K562 (cell line): ENCODE data around the gene DISC1. TPM values are rescaled to one million over a fixed set of nuclear protein-coding genes. Genes with fewer than 3 reads are reported as not detected.

ENCODE experiments used
- ATAC-seq: fragments of 200-7000 bp; cut with Tn5 transposase; 3 replicates; pipeline ENCODE4 v1.9.1; 2020; ENCODE audit warnings: moderate library complexity
- BruUV-seq: library from RNA; stranded (reverse); fragments of 400-500 nt; replicated peaks from 2 replicates; lab custom pipeline; 2021; lab: Mats Ljungman, UMichigan
- CTCF ChIA-PET: fragments of 300-600 bp; formaldehyde crosslinking; extraction: SDS; loops from one replicate; lab custom pipeline; 2021; ENCODE audit warnings: low intra/inter-chr PET ratio; lab: Yijun Ruan, JAX
- POLR2A ChIA-PET: fragments of 300-600, 350-650 bp; sonication (Branson Sonifier 250); formaldehyde crosslinking; extraction: SDS; loops from one replicate; lab custom pipeline; 2021; ENCODE audit warnings: antibody characterized with exemption, inconsistent platforms; lab: Yijun Ruan, JAX
- DNase-seq, 4 experiments: peaks; one replicate each; pipeline versions ENCODE4 v3.0.0 to v3.0.0-alpha.2; 2011 to 2018; ENCODE audit warnings: low spot score in 3 of 4, mixed read lengths in 3 of 4; ENCODE audit errors: extremely low read depth in 1 of 4
- FAIRE-seq: peaks from 2 replicates; lab custom pipeline; 2011; peaks lifted over from hg19 to GRCh38; lab: Jason Lieb, UNC
- H2AFZ ChIP-seq: 2 replicates; pipeline ENCODE4 v1.6.0; 2011; ENCODE audit warnings: low read depth, low read length, control low read depth, inconsistent platforms
- H3K27ac ChIP-seq: fragments of 200-600 bp; 3 replicates; pipeline ENCODE4 v1.8.0; 2011; ENCODE audit warnings: low read depth, mild to moderate bottlenecking, control low read depth, inconsistent platforms, low read length, moderate library complexity, mixed read lengths; ENCODE audit errors: extremely low read depth
- H3K27me3 ChIP-seq, 2 experiments: fragments of 300-600 bp in 1 of 2; 2 replicates in 1 of 2; 3 replicates in 1 of 2; pipeline versions ENCODE4 v1.6.0 to v1.8.0; 2011; ENCODE audit warnings: inconsistent platforms in 2 of 2, low read length in 2 of 2, mild to moderate bottlenecking in 1 of 2, mixed read lengths in 1 of 2, moderate library complexity in 1 of 2; ENCODE audit not compliant: control insufficient read depth in 2 of 2, insufficient read depth in 2 of 2
- H3K36me3 ChIP-seq: fragments of 300-600 bp; 3 replicates; pipeline ENCODE4 v1.8.0; 2011; ENCODE audit warnings: mild to moderate bottlenecking, low read length, inconsistent platforms; ENCODE audit not compliant: control insufficient read depth, insufficient read depth
- H3K4me1 ChIP-seq, 2 experiments: fragments of 200-600 bp in 1 of 2; replicated peaks in 1 of 2; 2 replicates in 1 of 2; 3 replicates in 1 of 2; pipeline versions ENCODE4 v1.5.1 to v1.8.0; 2011; ENCODE audit warnings: inconsistent platforms in 2 of 2, low read length in 2 of 2, mild to moderate bottlenecking in 1 of 2, mixed read lengths in 1 of 2, moderate library complexity in 1 of 2; ENCODE audit not compliant: control insufficient read depth in 2 of 2, insufficient read depth in 2 of 2
- H3K4me2 ChIP-seq: 2 replicates; pipeline ENCODE4 v1.6.1; 2011; ENCODE audit warnings: low read length, control low read depth, inconsistent platforms, mixed read lengths; ENCODE audit not compliant: insufficient read depth
- H3K4me3 ChIP-seq: fragments of 200-600 bp; sonication (generic), shearing (Covaris generic); 2 replicates; pipeline ENCODE4 v1.5.1; 2016; ENCODE audit warnings: control low read depth, inconsistent platforms
- H3K79me2 ChIP-seq: fragments of 200-600 bp; 3 replicates; pipeline ENCODE4 v1.8.0; 2011; ENCODE audit warnings: low read length, inconsistent platforms; ENCODE audit not compliant: control insufficient read depth, insufficient read depth
- H3K9ac ChIP-seq, 2 experiments: 2 replicates each; pipeline versions ENCODE4 v1.6.0 to v1.6.1; 2011; ENCODE audit warnings: low read depth in 2 of 2, low read length in 2 of 2, control low read depth in 1 of 2, inconsistent platforms in 1 of 2, mild to moderate bottlenecking in 1 of 2, mixed read lengths in 1 of 2; ENCODE audit not compliant: insufficient read depth in 1 of 2
- H3K9me1 ChIP-seq: one replicate; pipeline ENCODE4 v1.6.0; 2011; ENCODE audit warnings: inconsistent platforms, mild to moderate bottlenecking, low read length, moderate library complexity; ENCODE audit not compliant: control insufficient read depth, insufficient read depth
- H3K9me3 ChIP-seq: replicated peaks from 2 replicates; pipeline ENCODE4 v1.5.1; 2011; ENCODE audit warnings: low read depth, low read length, inconsistent platforms; ENCODE audit not compliant: control insufficient read depth, insufficient read depth
- H4K20me1 ChIP-seq: replicated peaks from 2 replicates; pipeline ENCODE4 v1.6.1; 2011; ENCODE audit warnings: low read length, inconsistent platforms, mixed read lengths; ENCODE audit not compliant: control insufficient read depth, insufficient read depth
- BRF2 ChIP-seq: IDR thresholded peaks from 3 replicates; pipeline ENCODE4 v1.6.1; 2011; ENCODE audit warnings: borderline replicate concordance, mild to moderate bottlenecking; ENCODE audit not compliant: insufficient read length, insufficient read depth
- CBFA2T2 ChIP-seq: fragments of 450-650 bp; conservative IDR thresholded peaks from 2 replicates; pipeline ENCODE4 v1.6.1; 2017; ENCODE audit warnings: mild to moderate bottlenecking
- CC2D1A ChIP-seq: fragments of 450-650 bp; IDR thresholded peaks from 2 replicates; pipeline ENCODE4 v1.6.1; 2017; ENCODE audit warnings: mild to moderate bottlenecking
- CEBPZ ChIP-seq: fragments of 150-350 bp; IDR thresholded peaks from 2 replicates; pipeline ENCODE4 v1.6.1; 2014; ENCODE audit warnings: low read depth, mild to moderate bottlenecking, low read length, borderline replicate concordance
- CXXC5 ChIP-seq: fragments of 250-450 bp; sonication (Bioruptor Pico); IDR thresholded peaks from 2 replicates; pipeline ENCODE4 v1.8.0; 2022; ENCODE audit warnings: inconsistent platforms, mild to moderate bottlenecking, moderate library complexity
- KLF10 ChIP-seq: fragments of 250-450 bp; sonication (Bioruptor Pico); IDR thresholded peaks from 2 replicates; pipeline ENCODE4 v1.6.1; 2021; ENCODE audit warnings: matching md5 sums
- RBM15 ChIP-seq: fragments of 200-400 bp; formaldehyde crosslinking; IDR thresholded peaks from 2 replicates; pipeline ENCODE4 v1.6.1; 2018; ENCODE audit warnings: mild to moderate bottlenecking, low read length, moderate library complexity; ENCODE audit not compliant: insufficient read depth
- SIRT6 ChIP-seq: IDR thresholded peaks from one replicate; pipeline ENCODE4 v1.6.1; 2012; ENCODE audit warnings: low read depth, mild to moderate bottlenecking, control low read depth, inconsistent platforms, low read length, moderate library complexity
- TAF1 ChIP-seq: IDR thresholded peaks from 2 replicates; pipeline ENCODE4 v1.6.1; 2011; ENCODE audit warnings: mild to moderate bottlenecking, low read length, moderate library complexity; ENCODE audit not compliant: insufficient read depth, control insufficient read depth, severe bottlenecking; ENCODE audit errors: extremely low read depth
- TBL1XR1 ChIP-seq, 2 experiments: IDR thresholded peaks; 2 replicates each; pipeline ENCODE4 v1.6.1; 2012; ENCODE audit warnings: improper control_type of control experiment in 2 of 2, low read length in 2 of 2, mild to moderate bottlenecking in 1 of 2
- THRA ChIP-seq: fragments of 450-650 bp; IDR thresholded peaks from 2 replicates; pipeline ENCODE4 v1.6.1; 2017; ENCODE audit warnings: mild to moderate bottlenecking, moderate library complexity
- ZBTB7A ChIP-seq: IDR thresholded peaks from 2 replicates; pipeline ENCODE4 v1.6.1; 2011; ENCODE audit warnings: low read depth, mild to moderate bottlenecking, low read length, moderate library complexity, borderline replicate concordance; ENCODE audit not compliant: control insufficient read depth
- ZNF217 ChIP-seq: sonication (generic); formaldehyde crosslinking; IDR thresholded peaks from 2 replicates; pipeline ENCODE4 v1.8.0; 2022; ENCODE audit warnings: mild to moderate bottlenecking, missing genetic modification reagents
- ZNF280A ChIP-seq: fragments of 450-650 bp; IDR thresholded peaks from 2 replicates; pipeline ENCODE4 v1.6.1; 2018; ENCODE audit warnings: mild to moderate bottlenecking, low read depth; ENCODE audit not compliant: partially characterized antibody
- WGBS: fragments of 100-300 bp; shearing (Covaris generic); methylation state at CpG from one replicate; pipeline ENCODE4 v1.1.6; 2016; ENCODE audit warnings: low coverage, mixed read lengths; ENCODE audit not compliant: insufficient coverage; ENCODE audit errors: missing lambda C conversion rate; 5-methylcytosine and 5-hydroxymethylcytosine counted together
- in situ Hi-C: fragments of 300-500 bp; cut with MboI; formaldehyde crosslinking; loops from 4 replicates; pipeline ENCODE4 v1.15.0; 2018; ENCODE audit warnings: inconsistent platforms, mixed read lengths
- intact Hi-C: fragments of 100-400 bp; cut with micrococcal nuclease; formaldehyde crosslinking; loops from 2 replicates; pipeline ENCODE4 v1.14.2; 2022
- polyA plus RNA-seq, 8 experiments: library from polyadenylated mRNA; depleted of rRNA in 4 of 8; stranded (reverse) in 5 of 8; unstranded in 3 of 8; fragments of >200 nt; fragmentation: Nextera tagmentation in 2 of 8; fragmentation: Illumina TruSeq in 1 of 8; extraction: Ambion mirVana in 2 of 8; extraction: Trizol in 1 of 8; gene quantifications; 2 replicates each; pipeline versions ENCODE4 v1.2.1 to v1.2.3, GENCODE V29; 2011 to 2014; ENCODE audit warnings: inconsistent platforms in 1 of 8, missing spikeins in 1 of 8
- total RNA-seq, 7 experiments: library from RNA; depleted of rRNA in 6 of 7; stranded (reverse); fragments of >200 nt in 6 of 7; fragmentation: Illumina TruSeq in 2 of 7; extraction: Trizol in 2 of 7; gene quantifications; 2 replicates each; pipeline versions ENCODE4 v1.2.1 to v1.2.3, GENCODE V29; 2011 to 2021; ENCODE audit warnings: low replicate concordance in 1 of 7

Gene DISC1
- total and polyA plus RNA-seq, 9 of the 15 experiments (the other 6 are each of a cell fraction or from before 2014, with no cell fraction given): 0.01 to 0.11 (median 0.08) TPM; not detected in 1

DNA sequence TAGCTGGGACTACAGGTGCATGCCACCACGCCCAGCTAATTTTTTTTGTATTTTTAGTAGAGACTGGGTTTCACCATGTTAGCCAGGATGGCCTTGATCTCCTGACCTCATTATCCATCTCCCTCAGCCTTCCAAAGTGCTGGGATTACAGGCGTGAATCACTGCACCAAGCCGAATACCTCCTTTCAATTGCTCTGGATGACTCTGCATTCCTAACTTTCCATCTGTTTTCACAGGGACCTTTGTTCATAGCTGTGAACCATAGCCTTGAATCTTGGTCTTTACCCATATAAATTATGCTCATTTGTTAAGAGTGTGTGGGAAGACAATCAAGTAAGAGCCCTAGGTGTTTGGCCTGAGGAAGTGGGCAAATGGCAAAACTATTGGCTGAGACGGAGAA is 422.7 kb downstream of the DISC1 start:
- 1% methylated on average over 4 of the region's 4 CpGs for WGBS
- no peak overlapping the region for H3K4me2 ChIP-seq
- TF ChIP-seq CC2D1A: no peak
- no peak for TF ChIP-seq ZNF217 (CRISPR knock-in tag)
- no peak for TF ChIP-seq SIRT6
- no peak for TF ChIP-seq ZBTB7A
- no peak for TF ChIP-seq RBM15
- TF ChIP-seq TBL1XR1 (IDR thresholded peaks at IDR 0.05; ENCODE audit: low read length in 2 of 2): no peak
- no peak for TF ChIP-seq CEBPZ
- no peak for TF ChIP-seq CXXC5 (CRISPR knock-in tag)
- TF ChIP-seq BRF2: no peak
- no peak for TF ChIP-seq THRA
- no peak for TF ChIP-seq KLF10 (CRISPR knock-in tag)
- TF ChIP-seq CBFA2T2: no peak
- TF ChIP-seq ZNF280A: no peak
- no peak for TF ChIP-seq TAF1
- in situ Hi-C loops: no loop called here
- ChIA-PET POLR2A (no interaction called here), CTCF (no interaction called here)
- intact Hi-C loops: no loop called here
- no peak overlapping the region for H3K4me3 ChIP-seq
- BruUV-seq: no TSS peak
- H3K79me2 ChIP-seq: no peaks in the 10 kb centered on the region
- no peak overlapping the region for H3K27ac ChIP-seq
- no peak for FAIRE-seq
- no peaks in the 10 kb centered on the region for H3K4me1 ChIP-seq
- H3K9me1 ChIP-seq: no peaks in the 10 kb centered on the region
- H4K20me1 ChIP-seq: no peaks in the 10 kb centered on the region
- H3K27me3 ChIP-seq: no peaks in the 10 kb centered on the region
- DNase-seq: no peak
- no peak for ATAC-seq
- no peaks in the 10 kb centered on the region; the same call in 1 of the 2 replicates for H3K9me3 ChIP-seq
- no peaks in the 10 kb centered on the region for H3K36me3 ChIP-seq
- H2AFZ ChIP-seq: no peak overlapping the region
- H3K9ac ChIP-seq: no peak overlapping the region
